ENCODE results near the gene DAGLB.
"Not testable (repeated sequence)": the region's sequence is repeated elsewhere in the genome, so short reads cannot be mapped to it uniquely, and the experiment has no call there.

Gene DAGLB, protein sequence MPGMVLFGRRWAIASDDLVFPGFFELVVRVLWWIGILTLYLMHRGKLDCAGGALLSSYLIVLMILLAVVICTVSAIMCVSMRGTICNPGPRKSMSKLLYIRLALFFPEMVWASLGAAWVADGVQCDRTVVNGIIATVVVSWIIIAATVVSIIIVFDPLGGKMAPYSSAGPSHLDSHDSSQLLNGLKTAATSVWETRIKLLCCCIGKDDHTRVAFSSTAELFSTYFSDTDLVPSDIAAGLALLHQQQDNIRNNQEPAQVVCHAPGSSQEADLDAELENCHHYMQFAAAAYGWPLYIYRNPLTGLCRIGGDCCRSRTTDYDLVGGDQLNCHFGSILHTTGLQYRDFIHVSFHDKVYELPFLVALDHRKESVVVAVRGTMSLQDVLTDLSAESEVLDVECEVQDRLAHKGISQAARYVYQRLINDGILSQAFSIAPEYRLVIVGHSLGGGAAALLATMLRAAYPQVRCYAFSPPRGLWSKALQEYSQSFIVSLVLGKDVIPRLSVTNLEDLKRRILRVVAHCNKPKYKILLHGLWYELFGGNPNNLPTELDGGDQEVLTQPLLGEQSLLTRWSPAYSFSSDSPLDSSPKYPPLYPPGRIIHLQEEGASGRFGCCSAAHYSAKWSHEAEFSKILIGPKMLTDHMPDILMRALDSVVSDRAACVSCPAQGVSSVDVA

DNA sequence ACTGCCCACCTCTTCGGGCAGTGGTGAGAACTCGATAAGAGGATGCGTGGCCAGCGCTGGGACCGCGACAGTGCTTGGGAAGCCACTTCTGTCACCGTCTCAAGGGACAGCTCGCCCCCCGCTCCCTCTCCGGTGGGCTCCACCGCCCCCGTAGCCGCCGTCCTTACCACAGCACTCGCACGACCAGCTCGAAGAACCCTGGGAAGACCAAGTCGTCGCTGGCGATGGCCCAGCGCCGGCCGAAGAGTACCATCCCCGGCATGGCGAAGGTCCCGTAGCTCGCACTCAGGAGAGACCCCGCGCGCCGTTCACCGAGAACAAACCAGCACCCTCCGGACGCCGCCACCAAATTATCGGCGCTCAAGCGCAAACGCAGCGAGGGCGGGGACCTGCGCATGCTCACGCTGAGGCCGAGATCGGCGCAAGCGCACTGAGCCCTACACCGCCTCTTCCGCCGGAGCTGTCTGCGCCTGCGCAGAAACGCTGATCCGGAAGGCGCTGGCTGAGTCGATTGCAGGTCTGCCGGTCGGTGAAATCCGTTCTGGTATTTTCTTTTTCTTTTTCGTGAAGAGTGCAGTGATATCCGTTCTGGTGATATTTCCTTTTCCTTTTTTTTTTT is at the start of gene DAGLB:
TSS of gene DAGLB (minus strand) at position 374 of the 619 bp plus-strand sequence. CDS start at position 262, 112 bp downstream.
- DNase-seq (ENCODE audit: low read depth, low spot score): peak; percentile 82

DNA sequence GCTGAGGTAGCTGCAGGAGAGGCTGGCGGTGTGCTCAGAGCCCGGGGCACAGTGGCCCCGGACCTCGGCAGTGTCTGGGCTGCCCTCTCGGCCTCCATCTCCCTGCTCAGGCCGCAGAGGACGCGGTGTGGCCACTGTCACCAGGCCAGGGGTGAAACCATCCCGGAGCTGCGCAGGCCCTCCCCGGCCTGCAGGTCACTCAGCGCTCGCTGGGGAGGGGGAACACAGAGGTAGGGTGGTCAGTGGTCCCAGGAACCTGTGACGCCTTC is 49.8 kb upstream of the DAGLB start:
- DNase-seq (ENCODE audit: low read depth, low spot score): no peak

DNA sequence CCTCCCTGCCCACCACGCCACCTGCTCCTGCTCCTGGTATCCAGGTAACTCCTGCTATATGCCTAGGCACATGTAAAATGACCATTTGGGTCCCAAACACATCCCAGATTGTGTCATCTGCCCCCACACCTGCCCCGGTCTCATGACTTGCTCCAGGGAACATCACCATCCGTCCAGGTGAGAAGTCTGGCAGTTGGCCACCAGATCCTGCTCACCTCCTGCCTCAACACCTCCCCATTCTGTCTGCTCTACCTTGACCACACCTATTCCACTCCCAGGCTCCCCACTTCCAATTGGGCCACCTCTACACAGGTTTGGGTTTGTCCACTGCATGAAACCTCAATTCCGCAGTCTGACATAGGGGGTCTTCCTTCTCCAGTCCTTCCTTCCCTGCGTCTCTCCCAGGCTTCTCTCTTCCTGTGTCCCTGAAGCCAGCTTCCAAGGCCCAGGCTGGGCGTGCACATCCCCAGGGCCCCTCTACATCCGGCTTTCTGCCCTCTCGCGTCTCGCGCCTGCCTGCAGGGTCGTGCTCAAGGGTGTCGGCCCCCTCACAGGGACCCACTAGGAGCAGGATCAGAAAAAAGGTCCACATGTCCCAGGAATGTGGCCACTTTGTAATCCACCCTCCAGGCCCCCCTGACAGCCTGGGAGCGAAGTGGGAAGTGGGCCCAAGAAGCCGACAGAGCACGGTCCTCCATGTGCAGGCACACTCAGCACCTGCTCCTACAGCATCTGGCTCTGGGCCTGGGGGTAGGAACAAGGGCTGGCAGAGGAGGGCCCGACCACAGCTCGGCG is 49.3 kb upstream of the DAGLB start:
- no peak for DNase-seq (ENCODE audit: low read depth, low spot score)

DNA sequence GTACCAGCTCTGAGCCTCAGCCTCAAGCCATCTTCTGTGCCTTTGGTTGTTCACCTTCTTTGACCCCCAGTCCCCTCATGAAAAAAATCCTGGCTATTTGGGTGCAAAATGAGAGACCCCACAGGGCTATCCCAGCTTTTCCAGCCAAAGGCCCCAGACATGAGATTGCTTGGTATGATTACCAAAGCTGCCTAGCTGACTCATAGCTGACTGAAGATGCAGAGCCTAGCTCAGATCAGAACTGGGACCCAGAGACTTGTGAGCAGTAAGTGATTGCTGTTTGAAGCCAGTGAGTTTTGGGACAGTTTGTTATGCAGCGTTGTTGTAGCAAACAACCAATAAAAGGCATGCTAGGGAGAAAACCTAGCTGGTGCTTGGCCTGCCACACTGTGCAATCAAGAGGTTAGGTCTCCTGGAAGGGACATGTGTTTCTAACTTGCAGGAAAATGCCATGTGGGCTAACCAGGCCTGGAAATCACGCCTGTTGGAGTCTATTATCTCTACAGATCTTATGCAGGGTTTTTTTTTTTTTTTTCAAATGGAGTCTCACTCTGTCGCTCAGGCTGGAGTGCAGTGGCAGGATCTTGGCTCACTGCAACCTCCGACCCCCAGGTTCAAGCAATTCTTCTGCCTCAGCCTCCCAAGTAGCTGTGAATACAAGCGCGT is 48.0 kb upstream of the DAGLB start:
- no peak for DNase-seq (ENCODE audit: low read depth, low spot score)

DNA sequence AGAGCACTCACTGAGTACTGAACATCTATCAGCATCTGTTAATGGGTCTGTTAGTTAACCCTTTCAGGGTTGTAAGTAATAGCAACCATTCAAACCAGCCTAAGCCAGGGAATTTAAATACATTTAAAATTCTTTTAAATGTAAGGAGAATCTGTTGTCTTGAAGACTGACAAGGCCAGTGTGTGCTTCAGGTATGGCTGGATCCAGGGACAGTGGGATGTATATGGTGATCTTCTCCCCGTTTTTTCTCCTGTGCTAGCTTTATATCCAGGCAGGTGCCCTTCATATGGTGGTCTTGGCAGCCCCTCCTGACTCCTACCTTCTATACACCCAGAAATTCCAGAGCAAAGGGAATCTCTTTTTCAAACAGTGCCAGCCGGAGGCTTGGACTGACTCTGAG is 46.6 kb upstream of the DAGLB start:
- DNase-seq (ENCODE audit: low read depth, low spot score): no peak

DNA sequence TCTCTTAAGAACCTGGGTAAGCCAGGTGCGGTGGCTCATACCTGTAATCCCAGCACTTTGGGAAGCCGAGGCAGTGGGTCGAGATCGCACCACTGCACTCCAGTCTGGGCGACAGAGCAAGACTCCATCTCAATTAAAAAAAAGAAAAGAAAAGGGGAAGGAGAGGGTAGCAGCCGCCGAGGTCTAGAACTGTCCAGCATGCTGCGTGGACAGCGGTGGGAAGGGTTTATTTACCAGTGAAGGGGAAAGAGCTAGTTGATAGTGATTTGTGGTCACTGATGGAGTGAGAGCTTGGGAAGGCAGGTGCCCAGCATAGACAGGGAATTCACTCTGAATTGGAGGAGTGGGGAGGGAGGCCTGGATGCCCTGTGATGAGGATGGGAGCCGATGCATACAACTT is 43.4 kb upstream of the DAGLB start:
- DNase-seq (ENCODE audit: low read depth, low spot score): no peak

DNA sequence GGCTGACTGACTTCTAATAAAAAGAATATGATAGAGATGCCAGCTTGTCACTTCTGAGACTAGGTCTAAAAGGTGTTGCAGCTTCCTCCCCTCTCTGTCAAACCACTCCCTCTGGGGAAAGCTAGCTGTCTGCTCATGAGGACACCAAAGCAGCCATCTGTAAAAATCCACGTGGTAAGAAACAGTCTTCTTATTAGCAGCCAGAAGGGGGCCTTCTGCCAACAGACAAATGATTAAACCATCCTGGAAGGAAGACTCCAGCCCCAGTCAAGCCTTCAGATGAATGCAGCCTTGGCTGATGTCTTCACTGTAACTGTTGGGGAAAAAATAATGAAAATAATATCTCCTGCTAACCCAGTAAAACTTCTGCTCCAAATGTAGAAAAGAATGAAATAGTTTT is 41.9 kb upstream of the DAGLB start:
- DNase-seq (ENCODE audit: low read depth, low spot score): no peak

DNA sequence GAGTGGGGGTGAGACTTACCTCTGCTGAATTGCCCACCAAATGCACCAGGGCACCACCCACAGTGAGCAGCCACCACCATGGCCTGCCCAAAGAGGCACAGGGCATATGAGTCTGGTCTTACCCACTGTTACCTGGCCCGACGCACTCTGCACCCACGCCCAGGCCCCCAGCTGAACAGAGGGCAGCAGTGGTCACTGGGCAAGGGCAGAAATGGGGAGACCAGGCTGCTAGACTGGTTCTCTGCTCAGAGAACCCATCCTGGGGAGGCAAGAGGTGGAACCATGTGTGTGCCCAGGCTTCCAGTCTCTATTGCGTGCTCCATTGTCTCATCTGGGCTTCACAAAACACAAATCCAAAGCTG is 39.4 kb upstream of the DAGLB start:
- no peak for DNase-seq (ENCODE audit: low read depth, low spot score)

DNA sequence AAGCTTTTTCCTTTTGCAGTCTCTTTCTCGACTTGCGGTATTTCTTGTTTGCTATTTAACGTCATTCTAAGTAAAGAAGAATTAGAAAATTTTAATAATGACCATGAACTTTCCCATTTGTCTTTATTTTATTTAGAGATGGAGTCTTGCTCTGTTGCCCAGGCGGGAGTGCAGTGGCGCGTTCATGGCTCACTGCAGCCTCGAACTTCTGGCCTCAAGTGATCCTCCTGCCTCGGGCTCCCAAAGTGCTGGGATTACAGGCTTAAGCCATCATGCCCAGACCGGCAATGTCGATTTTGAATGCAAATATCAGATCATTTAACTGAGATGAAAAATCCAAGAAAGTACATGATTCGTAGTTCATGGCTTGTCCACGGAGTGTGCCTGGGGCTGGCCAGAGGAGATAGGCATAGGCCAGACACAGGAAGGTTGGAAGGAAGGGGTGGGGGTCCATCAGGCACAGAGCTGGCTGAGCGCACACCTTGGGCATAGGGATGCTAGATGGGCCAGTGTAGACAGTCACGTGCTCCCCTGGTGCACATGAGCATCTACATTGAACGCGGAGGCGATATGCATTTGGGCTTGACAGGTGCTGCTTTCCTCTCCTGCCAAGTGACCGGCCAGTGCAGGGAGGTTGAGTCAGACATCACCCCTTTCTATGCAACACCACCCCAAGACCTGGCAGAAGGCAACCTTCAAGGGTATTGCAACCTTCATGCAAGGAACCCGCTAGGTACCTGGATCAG is 38.9 kb upstream of the DAGLB start:
- no peak for DNase-seq (ENCODE audit: low read depth, low spot score)

DNA sequence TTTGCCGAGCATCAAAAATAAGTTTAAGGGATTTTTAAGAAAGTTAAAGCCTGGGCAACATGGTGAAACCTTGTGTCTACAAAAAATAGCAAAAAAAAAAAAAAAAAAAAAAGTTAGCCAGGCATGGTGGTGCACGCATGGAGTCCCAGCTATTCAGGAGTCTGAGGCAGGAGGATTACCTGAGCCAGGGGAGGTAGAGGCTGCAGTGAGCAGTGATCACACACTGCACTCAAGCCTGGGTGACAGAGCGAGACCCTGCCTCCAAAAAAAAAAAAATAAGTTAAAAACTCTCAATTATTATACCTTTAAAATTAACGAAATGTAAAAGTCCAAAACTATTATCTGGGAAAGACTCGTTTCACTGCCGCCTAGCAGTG is 35.0 kb upstream of the DAGLB start:
- DNase-seq (ENCODE audit: low read depth, low spot score): no peak

DNA sequence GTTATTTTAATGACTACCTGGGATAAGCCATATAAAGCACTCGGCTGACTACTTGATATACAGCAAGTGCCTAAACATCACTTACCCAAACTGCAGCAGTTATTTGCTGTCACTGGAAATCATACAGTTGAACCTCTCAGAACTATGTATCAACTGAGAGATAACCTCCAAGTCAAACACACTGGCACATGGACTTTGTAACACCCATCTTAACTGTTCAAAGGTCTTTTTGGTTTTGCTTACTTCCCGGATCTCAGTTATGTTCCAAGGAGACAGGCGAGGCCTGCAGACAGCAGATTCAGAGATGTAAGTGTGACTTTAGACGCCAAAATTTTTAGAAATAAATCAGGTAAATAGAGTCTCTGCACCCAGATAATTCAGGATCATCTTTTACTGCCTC is 34.6 kb upstream of the DAGLB start:
- no peak for DNase-seq (ENCODE audit: low read depth, low spot score)

DNA sequence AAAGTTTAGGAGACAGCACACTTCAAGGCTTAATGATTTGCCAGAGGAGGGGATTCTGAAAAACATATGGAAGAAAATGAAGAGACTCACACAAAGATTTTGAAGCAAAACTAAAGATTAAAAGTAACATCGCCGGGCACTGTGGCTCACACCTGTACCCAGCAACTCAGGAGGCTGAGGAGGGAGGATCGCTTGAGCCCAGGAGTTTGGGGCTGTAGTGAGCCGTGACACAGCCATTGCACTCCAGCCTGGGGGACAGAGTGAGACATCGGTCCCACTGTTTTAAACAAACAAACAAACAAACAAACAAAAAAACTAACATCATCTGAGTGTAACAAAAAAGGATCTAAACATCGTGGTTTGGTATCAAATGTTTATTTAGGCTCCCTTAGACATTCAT is 33.7 kb upstream of the DAGLB start:
- no peak for DNase-seq (ENCODE audit: low read depth, low spot score)

DNA sequence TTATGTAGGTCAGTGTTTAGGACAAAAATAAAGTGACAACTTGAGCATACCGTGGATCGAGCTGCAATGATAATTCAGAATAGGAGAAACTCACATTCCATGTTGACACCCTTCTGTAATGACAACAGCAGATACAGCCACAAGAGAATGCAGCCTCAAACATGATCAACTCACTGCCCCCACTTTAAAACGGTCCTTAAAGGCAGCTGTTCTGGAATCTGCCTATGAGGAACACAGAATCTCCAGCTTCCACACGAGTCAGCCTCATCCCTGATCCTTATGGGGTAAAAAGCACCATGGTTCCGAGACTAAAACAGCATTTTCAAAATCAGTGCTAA is 32.5 kb upstream of the DAGLB start:
- no peak for DNase-seq (ENCODE audit: low read depth, low spot score)

DNA sequence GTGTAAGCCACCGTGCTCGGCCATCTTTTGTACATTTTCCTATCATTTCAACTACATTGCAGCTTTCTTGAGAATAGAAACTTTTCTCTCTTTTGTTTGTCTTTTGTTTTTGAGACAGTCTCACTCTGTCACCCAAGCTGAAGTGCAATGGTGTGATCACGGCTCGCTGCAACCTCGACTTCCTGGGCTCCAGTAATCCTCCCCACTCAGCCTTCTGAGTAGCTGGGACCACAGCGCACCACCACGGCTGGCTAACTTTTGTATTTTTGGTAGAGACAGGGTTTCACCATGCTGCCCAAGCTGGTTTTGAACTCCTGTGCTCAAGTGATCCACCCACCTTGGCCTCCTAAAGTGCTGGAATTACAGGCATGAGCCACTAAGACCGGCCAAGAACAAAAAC is 31.3 kb upstream of the DAGLB start:
- DNase-seq (ENCODE audit: low read depth, low spot score): no peak

DNA sequence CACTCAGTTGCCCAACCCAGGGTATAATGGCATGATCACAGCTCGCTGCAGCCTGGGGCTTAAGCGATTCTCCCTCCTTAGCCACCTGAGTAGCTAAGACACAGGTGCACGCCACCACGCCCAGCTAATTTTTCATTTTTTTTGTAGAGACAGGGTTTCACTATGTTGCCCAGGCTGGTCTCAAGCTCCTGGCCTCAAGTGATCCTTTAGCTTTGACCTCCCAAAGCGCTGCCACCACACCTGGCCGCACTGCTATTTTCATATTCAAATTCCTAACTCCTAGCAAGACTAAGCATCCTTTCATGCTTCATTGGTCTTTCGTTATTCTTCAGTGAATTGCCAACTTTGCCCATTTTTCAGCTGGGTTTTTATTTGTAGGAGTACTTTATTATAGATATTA is 30.4 kb upstream of the DAGLB start:
- no peak for DNase-seq (ENCODE audit: low read depth, low spot score)

DNA sequence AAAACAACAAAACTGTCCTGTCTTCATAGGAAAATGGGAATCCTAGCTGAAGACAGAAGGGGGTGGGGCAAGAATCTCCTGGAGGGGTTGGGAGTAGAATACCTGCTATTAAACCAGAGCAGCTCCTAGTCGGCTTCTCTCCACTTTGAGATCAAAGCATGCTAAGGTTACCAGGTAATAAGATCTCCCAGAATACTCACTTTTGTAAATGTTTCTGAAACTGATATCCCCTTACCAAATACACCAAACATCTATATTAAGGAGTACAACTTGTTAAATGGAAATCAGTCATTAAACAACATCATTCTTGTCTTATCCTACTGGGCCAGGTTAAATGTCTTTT is 29.5 kb upstream of the DAGLB start:
- DNase-seq (ENCODE audit: low read depth, low spot score): no peak

DNA sequence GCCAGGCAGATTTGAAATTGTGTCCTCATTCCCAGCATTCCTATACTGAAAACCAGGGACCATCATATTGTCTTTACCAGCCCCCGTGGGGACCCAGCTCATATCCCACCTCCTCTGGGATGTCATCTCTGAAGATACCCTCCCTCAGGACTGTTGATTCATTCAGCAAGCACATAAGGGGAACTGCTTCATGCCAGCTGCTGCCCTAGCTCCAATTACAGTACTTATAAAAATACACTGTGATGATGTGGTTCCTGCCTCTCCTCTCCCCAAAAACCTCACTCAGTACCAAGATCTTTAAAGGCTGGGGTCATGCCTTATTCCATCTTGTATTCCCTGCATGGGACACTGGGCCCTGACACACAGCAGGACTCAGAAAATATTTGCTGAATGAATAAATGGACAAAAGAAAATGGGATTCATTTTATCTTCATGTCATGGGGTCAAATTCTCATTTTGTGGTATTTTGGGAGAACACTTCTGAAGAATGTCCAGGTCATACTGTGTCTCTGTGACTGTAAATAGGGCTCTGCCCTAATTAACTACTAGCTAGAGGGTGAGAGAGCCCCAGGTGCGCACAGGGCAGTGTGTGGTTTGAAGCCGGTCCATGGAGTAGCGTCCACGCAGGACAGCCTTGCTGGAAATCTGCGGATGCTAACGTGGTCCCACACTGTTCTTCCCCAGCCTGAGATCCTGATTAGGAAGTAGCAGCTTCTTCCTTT is 29.0 kb upstream of the DAGLB start:
- DNase-seq (ENCODE audit: low read depth, low spot score): no peak

DNA sequence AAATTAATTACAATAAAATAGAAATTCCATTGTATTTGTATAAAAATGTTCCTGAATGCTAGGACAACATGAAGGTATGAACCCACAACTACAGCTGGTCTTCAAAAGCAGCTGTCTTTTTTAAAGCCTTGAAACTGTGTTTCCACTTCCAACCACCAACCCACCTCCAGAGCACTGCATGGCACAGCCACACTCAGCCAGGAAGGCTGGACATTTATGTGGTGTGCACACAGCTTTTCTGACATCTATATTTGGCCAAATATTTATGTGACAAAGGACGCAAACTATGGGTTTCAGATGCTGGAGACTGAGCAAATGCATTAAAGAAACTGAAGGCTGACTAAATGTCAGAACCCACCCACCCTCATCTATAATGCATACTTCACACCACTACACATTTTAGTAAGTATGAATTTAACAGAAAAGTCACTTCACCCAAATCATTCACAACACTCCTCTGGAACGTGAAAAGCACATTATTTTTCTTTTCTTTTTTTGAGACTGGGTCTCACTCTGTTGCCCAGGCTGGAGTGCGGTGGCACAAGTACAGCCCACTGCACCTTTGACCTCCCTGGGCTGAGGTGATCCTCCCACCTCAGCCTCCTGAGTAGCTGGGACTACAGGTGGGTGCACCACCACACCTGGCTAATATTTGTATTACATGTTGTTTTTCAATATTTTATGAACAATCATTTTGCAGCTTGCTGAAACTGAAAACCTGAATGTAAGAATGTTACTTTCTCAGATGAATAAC is 27.9 kb upstream of the DAGLB start:
- no peak for DNase-seq (ENCODE audit: low read depth, low spot score)

DNA sequence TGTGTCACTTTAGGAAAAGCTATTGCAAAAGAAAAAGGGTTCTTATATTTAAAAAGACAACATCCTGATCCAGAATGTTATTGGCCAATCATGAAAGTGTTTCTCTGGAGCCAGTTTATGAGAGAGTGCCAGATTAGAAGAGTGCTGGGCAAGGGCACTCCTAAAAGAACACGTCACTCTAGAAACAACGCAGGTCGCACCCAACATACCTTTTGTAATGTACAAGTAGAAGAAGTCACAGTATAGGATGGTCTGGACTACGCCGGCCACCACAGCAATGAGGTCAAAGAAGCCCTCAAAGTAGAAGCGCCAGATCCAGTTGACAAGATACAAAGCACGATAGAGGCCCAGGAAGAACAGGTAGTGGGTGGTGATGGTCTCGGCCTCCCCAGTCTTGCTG is 18.1 kb upstream of the DAGLB start:
- no peak for DNase-seq (ENCODE audit: low read depth, low spot score)

DNA sequence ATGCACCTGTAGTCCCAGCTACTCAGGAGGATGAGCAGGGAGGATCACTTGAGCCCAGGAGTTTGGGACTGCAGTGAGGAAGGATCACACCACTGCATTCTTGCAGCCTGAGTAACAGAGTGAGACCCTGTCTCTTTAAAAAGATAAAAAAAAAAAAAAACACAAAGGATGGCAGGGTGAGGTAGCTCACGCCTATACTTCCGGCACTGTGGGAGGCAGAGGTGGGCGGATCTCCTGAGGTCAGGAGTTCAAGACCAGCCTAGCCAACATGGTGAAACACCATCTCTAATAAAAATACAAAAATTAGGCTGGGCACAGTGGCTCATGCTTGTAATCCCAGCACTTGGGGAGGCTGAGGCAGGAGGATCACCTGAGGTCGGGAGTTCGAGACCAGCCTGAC is 15.9 kb upstream of the DAGLB start:
- not testable (repeated sequence) for DNase-seq (ENCODE audit: low read depth, low spot score)
